ENCODE results near the gene RASGRF2. TPM values are rescaled to one million over a fixed set of nuclear protein-coding genes. Genes with fewer than 3 reads are reported as not detected.

Gene RASGRF2, protein sequence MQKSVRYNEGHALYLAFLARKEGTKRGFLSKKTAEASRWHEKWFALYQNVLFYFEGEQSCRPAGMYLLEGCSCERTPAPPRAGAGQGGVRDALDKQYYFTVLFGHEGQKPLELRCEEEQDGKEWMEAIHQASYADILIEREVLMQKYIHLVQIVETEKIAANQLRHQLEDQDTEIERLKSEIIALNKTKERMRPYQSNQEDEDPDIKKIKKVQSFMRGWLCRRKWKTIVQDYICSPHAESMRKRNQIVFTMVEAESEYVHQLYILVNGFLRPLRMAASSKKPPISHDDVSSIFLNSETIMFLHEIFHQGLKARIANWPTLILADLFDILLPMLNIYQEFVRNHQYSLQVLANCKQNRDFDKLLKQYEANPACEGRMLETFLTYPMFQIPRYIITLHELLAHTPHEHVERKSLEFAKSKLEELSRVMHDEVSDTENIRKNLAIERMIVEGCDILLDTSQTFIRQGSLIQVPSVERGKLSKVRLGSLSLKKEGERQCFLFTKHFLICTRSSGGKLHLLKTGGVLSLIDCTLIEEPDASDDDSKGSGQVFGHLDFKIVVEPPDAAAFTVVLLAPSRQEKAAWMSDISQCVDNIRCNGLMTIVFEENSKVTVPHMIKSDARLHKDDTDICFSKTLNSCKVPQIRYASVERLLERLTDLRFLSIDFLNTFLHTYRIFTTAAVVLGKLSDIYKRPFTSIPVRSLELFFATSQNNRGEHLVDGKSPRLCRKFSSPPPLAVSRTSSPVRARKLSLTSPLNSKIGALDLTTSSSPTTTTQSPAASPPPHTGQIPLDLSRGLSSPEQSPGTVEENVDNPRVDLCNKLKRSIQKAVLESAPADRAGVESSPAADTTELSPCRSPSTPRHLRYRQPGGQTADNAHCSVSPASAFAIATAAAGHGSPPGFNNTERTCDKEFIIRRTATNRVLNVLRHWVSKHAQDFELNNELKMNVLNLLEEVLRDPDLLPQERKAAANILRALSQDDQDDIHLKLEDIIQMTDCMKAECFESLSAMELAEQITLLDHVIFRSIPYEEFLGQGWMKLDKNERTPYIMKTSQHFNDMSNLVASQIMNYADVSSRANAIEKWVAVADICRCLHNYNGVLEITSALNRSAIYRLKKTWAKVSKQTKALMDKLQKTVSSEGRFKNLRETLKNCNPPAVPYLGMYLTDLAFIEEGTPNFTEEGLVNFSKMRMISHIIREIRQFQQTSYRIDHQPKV (N-terminal part only)
- 7.7 and 9.1 TPM in 2 replicates for total RNA-seq

DNA sequence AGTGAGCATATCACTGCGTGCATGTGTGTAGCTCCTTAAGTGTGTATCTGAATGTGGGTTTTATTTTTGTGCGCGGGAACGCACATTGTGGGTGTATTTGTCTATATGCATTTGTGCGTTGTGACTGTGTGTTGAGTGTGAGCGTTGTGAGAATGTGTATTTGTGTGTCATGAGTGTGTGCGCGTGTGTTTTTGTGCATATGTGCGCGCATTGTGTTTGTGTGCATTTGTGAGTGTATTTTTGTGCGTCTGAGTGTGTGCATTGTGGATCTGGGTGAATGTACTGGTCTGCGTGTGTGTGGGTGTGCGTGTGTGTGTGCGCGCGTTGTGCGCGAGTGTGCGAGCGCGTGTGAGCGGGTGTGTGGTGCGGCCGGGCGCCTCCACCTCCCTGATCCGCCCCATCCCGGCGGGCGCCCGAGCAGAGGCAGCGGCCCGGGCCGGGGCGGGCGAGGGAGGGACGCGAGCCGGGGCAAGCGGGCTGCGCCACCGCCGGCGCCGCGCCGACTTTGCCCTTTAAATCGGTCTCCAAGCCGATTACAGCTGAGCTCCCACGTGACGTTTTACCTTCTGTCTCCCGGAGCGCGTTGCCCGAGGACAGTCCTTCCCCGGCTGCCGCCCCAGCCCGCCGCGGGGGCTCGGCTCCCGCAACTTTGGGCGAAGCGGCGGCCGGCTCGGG lies at the start of gene RASGRF2:
Gene RASGRF2, plus strand, starts transcription at position 596 of the 675 bp plus-strand sequence. CDS start 376 bp downstream, outside the sequence.

DNA sequence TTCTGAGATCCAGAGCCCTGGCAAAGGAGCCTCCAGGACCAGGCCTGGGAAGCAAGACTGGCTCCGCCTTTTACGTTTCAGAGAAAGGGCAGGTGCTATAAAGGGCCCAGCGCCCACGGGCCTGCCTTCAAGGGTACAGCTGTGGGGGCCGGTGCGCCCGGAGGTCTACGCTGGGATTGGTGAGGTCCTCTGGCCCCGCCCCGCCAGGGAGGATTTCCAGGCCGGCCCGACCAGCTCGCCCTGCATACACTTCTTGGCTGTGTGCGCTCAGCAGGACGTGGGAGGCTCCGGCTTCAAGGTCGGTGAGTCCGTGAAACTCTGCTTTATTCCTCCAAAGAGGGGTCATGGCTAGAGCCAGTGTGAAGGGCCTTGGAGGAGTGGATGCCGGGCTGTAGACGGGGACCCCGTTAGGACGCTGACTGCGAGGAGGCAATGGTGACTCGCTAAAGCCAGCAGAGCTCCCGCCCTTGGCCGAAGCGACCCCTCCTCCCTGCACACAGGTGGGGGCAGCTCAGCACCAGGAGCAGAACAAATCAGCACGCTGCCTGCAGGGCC lies 273.0 kb downstream of the RASGRF2 start, which contains the start of gene CKMT2:
Gene CKMT2, plus strand, starts transcription at position 243 of the 555 bp plus-strand sequence. CDS start 17,811 bp downstream, outside the sequence.

Data from smooth muscle cell of trachea (primary cell).